NCI-H748 (cell line): ENCODE data around the gene PI16.

Experiments used
- DNase-seq: peaks from one replicate; lab custom pipeline; 2025; ENCODE audit not compliant: unreplicated experiment; lab: John Stamatoyannopoulos, UW

PI16 gene

GRCh38 chr6:36954262-36954931 is at the start of gene PI16:
Gene PI16, plus strand, starts transcription at chr6:36954738. Its CDS starts 23 bp downstream, at chr6:36954761.
- no peak for DNase-seq

- no peak for DNase-seq
These were observed 49.6 kb upstream of the PI16 start for GRCh38 chr6:36904851-36905393.

- peak; percentile 12 for DNase-seq
These were observed 47.8 kb upstream of the PI16 start for GRCh38 chr6:36906539-36907325.

- peak; percentile 66 for DNase-seq
These were observed 46.8 kb upstream of the PI16 start for GRCh38 chr6:36907781-36908180.

- DNase-seq, result no peak
These were observed 45.8 kb upstream of the PI16 start for GRCh38 chr6:36908747-36909146.

- no peak for DNase-seq
These were observed 42.5 kb upstream of the PI16 start for GRCh38 chr6:36912030-36912454.

GRCh38 chr6:36912586-36912985 is 42.0 kb upstream of the PI16 start:
- no peak for DNase-seq

- DNase-seq, result no peak
These were observed 41.5 kb upstream of the PI16 start for GRCh38 chr6:36913082-36913481.

GRCh38 chr6:36914227-36914794 is 40.2 kb upstream of the PI16 start:
- DNase-seq, result no peak

GRCh38 chr6:36915599-36915998 is 38.9 kb upstream of the PI16 start:
- DNase-seq, result no peak

GRCh38 chr6:36916126-36916525 is 38.4 kb upstream of the PI16 start:
- DNase-seq, result no peak

GRCh38 chr6:36917541-36918193 is 36.9 kb upstream of the PI16 start:
- no peak for DNase-seq

GRCh38 chr6:36920049-36920448 is 34.5 kb upstream of the PI16 start:
- no peak for DNase-seq

- DNase-seq, result no peak
These were observed 34.0 kb upstream of the PI16 start for GRCh38 chr6:36920546-36920945.

GRCh38 chr6:36924131-36924530 is 30.4 kb upstream of the PI16 start:
- no peak for DNase-seq

- DNase-seq, result no peak
These were observed 29.7 kb upstream of the PI16 start for GRCh38 chr6:36924778-36925374.

- no peak for DNase-seq
These were observed 28.7 kb upstream of the PI16 start for GRCh38 chr6:36925809-36926208.

- DNase-seq, result no peak
These were observed 27.6 kb upstream of the PI16 start for GRCh38 chr6:36926708-36927513.

GRCh38 chr6:36927691-36928546 is 26.6 kb upstream of the PI16 start:
- DNase-seq, result no peak
